Fibroblast of lung (primary cell): Measurements from ENCODE around the gene FAM53B.

Experiments
- CTCF ChIP-seq, 2 donors: IDR thresholded peaks in 1 of 2; conservative IDR thresholded peaks in 1 of 2; 1 replicate in 1 of 2; 2 replicates in 1 of 2; pipeline ENCODE4 v1.5.1; 2011 to 2012; ENCODE audit warnings: low read length in 2 of 2, control low read depth in 1 of 2, inconsistent platforms in 1 of 2, low read depth in 1 of 2, mild to moderate bottlenecking in 1 of 2
- EZH2 ChIP-seq: IDR thresholded peaks from 2 replicates; pipeline ENCODE4 v1.5.1; 2012; ENCODE audit warnings: low read length, control low read depth, mild to moderate bottlenecking; ENCODE audit errors: missing control alignments

- TF ChIP-seq CTCF (conservative IDR thresholded peaks at IDR 0.05 in 1 of 2, IDR thresholded peaks at IDR 0.05 in 1 of 2; ENCODE audit: low read depth in 1 of 2, low read length in 2 of 2) (no peak), EZH2 (no peak)
Measured at GRCh38 chr10:124722798-124723783, 21.1 kb downstream of the FAM53B start.
